ENCODE measurements around the gene GYPC.
"Not testable (repeated sequence)": the region's sequence is repeated elsewhere in the genome, so short reads cannot be mapped to it uniquely, and the experiment has no call there.

DNA sequence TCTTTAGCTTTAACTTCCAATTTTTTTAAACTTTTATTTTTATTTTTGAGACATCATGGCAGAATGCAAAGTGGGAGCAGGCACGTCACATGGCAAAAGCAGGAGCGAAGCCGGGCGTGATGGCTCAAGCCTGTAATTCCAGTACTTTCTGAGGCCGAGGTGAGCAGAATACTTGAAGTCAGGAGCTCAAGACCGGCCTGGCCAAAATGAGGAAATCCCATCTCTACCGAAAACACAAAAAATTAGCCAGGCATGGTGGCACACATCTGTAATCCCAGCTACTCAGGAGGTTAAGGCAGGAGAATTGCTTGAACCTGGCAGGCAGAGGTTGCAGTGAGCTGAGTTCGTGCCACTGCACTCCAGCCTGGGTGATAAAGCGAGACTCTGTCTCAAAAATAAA lies 14.7 kb upstream of the GYPC start:
- TF ChIP-seq, protein P1, sequence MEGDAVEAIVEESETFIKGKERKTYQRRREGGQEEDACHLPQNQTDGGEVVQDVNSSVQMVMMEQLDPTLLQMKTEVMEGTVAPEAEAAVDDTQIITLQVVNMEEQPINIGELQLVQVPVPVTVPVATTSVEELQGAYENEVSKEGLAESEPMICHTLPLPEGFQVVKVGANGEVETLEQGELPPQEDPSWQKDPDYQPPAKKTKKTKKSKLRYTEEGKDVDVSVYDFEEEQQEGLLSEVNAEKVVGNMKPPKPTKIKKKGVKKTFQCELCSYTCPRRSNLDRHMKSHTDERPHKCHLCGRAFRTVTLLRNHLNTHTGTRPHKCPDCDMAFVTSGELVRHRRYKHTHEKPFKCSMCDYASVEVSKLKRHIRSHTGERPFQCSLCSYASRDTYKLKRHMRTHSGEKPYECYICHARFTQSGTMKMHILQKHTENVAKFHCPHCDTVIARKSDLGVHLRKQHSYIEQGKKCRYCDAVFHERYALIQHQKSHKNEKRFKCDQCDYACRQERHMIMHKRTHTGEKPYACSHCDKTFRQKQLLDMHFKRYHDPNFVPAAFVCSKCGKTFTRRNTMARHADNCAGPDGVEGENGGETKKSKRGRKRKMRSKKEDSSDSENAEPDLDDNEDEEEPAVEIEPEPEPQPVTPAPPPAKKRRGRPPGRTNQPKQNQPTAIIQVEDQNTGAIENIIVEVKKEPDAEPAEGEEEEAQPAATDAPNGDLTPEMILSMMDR (IDR thresholded peaks at IDR 0.05): not testable (repeated sequence)
- TF ChIP-seq POLR2A (IDR thresholded peaks at IDR 0.05): not testable (repeated sequence)
